ENCODE data around the gene TENM4.

DNA sequence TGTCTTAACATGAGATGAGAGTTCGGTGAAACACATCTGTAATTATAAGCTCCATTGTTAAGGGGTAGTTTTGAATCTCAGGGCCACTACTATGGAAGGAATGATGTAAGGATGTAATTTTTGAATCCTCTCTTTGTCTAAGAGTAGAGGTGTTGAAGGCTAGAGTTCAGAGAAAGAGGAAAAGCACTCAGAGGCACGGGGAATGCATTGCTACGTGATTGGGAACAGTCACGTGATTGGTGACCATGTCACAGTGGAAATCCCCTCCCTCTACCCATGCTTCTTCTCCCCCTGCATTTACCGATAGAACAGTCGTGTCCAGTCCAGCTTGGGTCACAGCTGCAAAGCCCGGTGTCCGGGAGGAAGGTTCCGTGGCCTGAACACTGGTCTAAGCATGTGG is 635.8 kb downstream of the TENM4 start:
- no peak for TF ChIP-seq POLR2AphosphoS5 (IDR thresholded peaks at IDR 0.05)
- TF ChIP-seq, protein P1, sequence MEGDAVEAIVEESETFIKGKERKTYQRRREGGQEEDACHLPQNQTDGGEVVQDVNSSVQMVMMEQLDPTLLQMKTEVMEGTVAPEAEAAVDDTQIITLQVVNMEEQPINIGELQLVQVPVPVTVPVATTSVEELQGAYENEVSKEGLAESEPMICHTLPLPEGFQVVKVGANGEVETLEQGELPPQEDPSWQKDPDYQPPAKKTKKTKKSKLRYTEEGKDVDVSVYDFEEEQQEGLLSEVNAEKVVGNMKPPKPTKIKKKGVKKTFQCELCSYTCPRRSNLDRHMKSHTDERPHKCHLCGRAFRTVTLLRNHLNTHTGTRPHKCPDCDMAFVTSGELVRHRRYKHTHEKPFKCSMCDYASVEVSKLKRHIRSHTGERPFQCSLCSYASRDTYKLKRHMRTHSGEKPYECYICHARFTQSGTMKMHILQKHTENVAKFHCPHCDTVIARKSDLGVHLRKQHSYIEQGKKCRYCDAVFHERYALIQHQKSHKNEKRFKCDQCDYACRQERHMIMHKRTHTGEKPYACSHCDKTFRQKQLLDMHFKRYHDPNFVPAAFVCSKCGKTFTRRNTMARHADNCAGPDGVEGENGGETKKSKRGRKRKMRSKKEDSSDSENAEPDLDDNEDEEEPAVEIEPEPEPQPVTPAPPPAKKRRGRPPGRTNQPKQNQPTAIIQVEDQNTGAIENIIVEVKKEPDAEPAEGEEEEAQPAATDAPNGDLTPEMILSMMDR (IDR thresholded peaks at IDR 0.05; ENCODE audit: poor library complexity, severe bottlenecking) = no peak
